ENCODE measurements around the gene INPP5A.

Gene INPP5A

DNA sequence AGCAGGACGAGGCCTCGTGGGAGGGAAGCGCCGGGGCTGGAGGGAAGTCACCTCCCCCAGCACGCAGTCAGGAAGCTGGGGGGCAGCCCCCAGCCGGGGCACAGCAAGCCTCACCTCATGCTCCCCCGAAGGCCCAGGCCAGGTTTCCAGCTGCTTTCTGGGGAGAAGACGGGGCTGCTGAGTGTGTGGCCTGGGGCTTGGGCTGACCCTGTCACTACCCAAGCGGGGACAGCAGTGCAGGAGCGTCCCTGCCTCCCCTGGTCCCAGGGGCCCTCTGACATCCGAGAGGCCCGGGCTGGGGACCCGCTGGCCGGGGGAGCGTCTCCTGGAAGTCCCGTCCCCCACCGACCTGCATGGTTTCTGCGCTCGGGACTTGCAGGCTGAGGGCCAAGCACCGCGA, 268.0 kb downstream of the INPP5A start:
- TF ChIP-seq CTCF (IDR thresholded peaks at IDR 0.05; ENCODE audit: low read length, missing control alignments): no peak
- no peak overlapping the region for H3K4me3 ChIP-seq (replicated peaks; ENCODE audit: low read depth, low read length)
- no peak for DNase-seq (ENCODE audit: low read depth)

GRCh38 chr10:132806110-132806509, 268.5 kb downstream of the INPP5A start:
- no peak for TF ChIP-seq CTCF (IDR thresholded peaks at IDR 0.05; ENCODE audit: low read length, missing control alignments)
- DNase-seq (ENCODE audit: low read depth): no peak
- H3K4me3 ChIP-seq (replicated peaks; ENCODE audit: low read depth, low read length): no peak overlapping the region

GRCh38 chr10:132806561-132807003, 269.0 kb downstream of the INPP5A start:
- TF ChIP-seq CTCF (IDR thresholded peaks at IDR 0.05; ENCODE audit: low read length, missing control alignments): no peak
- no peak for DNase-seq (ENCODE audit: low read depth)
- H3K4me3 ChIP-seq (replicated peaks; ENCODE audit: low read depth, low read length): no peak overlapping the region

DNA sequence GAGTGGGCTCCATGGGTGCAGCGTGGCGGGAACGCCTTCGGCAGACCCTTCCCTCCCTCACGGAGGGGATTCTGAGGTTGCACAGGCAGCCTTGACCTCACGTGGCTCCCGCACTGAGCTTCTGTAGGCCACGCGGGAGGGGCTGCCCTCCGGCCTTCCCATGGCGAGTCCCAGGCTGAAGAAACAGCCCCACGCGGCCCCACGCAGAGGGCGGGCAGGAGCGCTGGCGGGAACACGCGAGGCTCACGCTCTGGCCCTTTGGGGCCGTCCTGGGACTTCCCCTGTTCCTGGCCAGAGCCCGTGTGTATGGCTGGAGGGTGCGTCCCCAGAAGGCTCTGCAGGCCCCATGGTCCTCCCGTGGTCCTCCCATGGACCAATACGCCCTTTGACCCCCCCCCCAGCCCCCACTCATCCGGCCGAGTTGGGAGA, 270.0 kb downstream of the INPP5A start:
- no peak for TF ChIP-seq CTCF (IDR thresholded peaks at IDR 0.05; ENCODE audit: low read length, missing control alignments)
- no peak for DNase-seq (ENCODE audit: low read depth)
- no peak overlapping the region for H3K4me3 ChIP-seq (replicated peaks; ENCODE audit: low read depth, low read length)

DNA sequence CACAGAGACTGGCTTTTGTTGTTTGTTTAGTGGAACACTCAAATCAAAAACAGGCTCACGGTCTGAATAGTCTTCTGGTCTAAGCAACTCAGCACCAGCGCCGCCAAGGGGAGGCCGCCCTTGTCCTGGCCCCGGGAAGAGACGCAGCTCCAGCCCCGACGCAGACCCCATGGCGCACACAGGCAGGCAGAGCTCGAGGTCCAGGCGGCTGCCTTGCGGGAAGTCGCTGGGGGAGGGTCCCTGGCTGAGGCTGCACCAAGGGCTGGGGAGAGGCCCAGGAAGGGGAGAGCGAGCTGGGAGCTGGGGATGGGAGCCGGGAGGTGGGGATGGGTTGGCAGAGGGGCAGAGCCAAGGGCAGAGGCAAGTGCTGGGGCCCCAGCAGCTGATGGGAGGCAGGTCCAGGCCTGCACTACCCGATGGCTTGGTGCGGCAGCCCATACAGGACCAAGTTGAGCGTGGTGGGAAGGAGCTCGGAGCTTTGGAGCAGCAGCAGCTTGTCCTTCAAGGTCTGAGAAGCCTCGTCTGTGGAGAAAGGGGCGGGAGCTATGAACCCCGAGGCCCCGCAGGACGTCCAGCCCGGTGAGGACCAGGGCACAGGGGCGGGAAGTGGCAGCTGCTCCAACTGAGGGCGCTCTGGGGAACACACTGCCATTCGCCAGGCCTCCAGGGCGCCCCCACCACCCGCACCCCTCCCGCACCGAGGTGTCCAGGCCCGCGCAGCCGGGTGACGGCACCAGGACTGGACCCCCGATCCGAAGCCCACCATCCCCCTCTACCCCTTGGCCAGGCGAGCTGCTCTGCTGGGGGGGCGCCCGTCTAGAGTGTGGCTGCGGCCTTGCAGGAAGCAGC, 271.0 kb downstream of the INPP5A start:
- no peak for DNase-seq (ENCODE audit: low read depth)
- TF ChIP-seq CTCF (IDR thresholded peaks at IDR 0.05; ENCODE audit: low read length, missing control alignments): no peak
- no peak overlapping the region for H3K4me3 ChIP-seq (replicated peaks; ENCODE audit: low read depth, low read length)

DNA sequence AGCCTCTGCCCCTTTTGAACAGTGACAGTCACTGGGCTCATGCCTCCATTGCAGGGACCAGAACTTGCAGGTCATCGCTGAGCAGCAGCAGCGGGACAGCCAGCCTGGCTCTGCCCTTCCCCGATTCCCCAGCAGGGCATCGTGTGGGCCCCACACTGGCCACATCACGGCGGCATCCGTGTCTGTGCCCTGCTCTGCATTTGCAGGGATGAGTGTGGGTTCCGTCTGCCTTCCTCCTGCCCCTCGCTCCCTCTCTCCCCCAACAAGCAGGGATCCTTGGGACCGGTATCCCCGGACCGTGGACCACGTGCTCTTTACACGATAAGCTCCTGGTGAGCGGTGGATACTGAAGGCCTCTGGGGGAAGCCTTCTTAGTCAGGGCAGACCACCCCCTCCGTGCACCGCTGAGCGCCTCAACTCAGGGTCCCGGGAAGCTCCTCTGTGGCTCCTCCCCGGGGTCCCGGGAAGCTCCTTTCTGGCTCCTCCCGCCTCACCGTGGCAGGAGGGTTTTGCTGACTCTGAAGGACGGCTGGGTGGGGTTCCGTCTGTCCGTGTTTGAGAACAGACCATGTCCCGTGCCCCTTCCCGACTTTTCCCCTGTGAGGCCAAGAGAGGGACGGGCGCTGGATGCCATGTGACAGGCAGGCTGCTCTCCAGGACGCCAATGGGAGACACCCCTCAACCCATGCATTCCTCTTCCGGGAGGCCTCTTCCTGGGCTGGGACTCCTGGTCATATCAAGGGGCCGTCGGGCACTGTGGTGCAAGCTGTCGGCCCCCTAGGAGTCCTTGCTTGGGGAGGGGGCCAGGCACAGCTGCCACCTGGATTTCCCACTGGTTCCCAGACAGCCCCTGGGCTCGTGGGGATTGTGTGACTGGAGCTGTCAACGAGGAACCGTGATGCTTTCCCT, 271.9 kb downstream of the INPP5A start:
- TF ChIP-seq CTCF (IDR thresholded peaks at IDR 0.05; ENCODE audit: low read length, missing control alignments): no peak
- no peak overlapping the region for H3K4me3 ChIP-seq (replicated peaks; ENCODE audit: low read depth, low read length)
- DNase-seq (ENCODE audit: low read depth): no peak
